ENCODE data around the gene IZUMO2.
A peak's percentile ranks its signal among the peaks of the same experiment; 100 is the strongest.
"Not testable (repeated sequence)": the region's sequence is repeated elsewhere in the genome, so short reads cannot be mapped to it uniquely, and the experiment has no call there.

Gene IZUMO2

GRCh38 chr19:50184196-50184595 lies 21.1 kb upstream of the IZUMO2 start:
- no peak for DNase-seq (ENCODE audit: low read depth in 2 of 2)

GRCh38 chr19:50181121-50181520 lies 18.0 kb upstream of the IZUMO2 start:
- no peak for DNase-seq (ENCODE audit: low read depth in 2 of 2)

GRCh38 chr19:50178859-50179537 lies 15.9 kb upstream of the IZUMO2 start:
- DNase-seq (ENCODE audit: low read depth in 2 of 2) = no peak

- DNase-seq (ENCODE audit: low read depth in 2 of 2) = no peak
These were observed 15.2 kb upstream of the IZUMO2 start for GRCh38 chr19:50178320-50178719.

- DNase-seq (ENCODE audit: low read depth in 2 of 2) = no peak
These were observed 13.7 kb upstream of the IZUMO2 start for GRCh38 chr19:50176775-50177174.

GRCh38 chr19:50175924-50176323 lies 12.8 kb upstream of the IZUMO2 start:
- DNase-seq (ENCODE audit: low read depth in 2 of 2) = no peak

- no peak for DNase-seq (ENCODE audit: low read depth in 2 of 2)
These were observed 11.2 kb upstream of the IZUMO2 start for GRCh38 chr19:50174100-50174793.

GRCh38 chr19:50173127-50173526 lies 10.0 kb upstream of the IZUMO2 start:
- DNase-seq (ENCODE audit: low read depth in 2 of 2) = no peak

- no peak for DNase-seq (ENCODE audit: low read depth in 2 of 2)
These were observed 9.6 kb upstream of the IZUMO2 start for GRCh38 chr19:50172726-50173125.

GRCh38 chr19:50171752-50172151 lies 8.7 kb upstream of the IZUMO2 start:
- no peak for DNase-seq (ENCODE audit: low read depth in 2 of 2)

- DNase-seq (ENCODE audit: low read depth in 2 of 2) = no peak
These were observed 4.2 kb upstream of the IZUMO2 start for GRCh38 chr19:50167314-50167721.

GRCh38 chr19:50159078-50159477 lies 4.0 kb downstream of the IZUMO2 start:
- DNase-seq (ENCODE audit: low read depth in 2 of 2) = no peak

- no peak for DNase-seq (ENCODE audit: low read depth in 2 of 2)
These were observed 4.5 kb downstream of the IZUMO2 start for GRCh38 chr19:50158577-50158976.

GRCh38 chr19:50155520-50156109 lies 7.5 kb downstream of the IZUMO2 start:
- DNase-seq (ENCODE audit: low read depth in 2 of 2) = no peak

GRCh38 chr19:50154529-50154928 lies 8.6 kb downstream of the IZUMO2 start:
- no peak for DNase-seq (ENCODE audit: low read depth in 2 of 2)

GRCh38 chr19:50152578-50152977 lies 10.5 kb downstream of the IZUMO2 start:
- no peak for DNase-seq (ENCODE audit: low read depth in 2 of 2)

GRCh38 chr19:50148528-50148927 lies 14.6 kb downstream of the IZUMO2 start:
- no peak for DNase-seq (ENCODE audit: low read depth in 2 of 2)

GRCh38 chr19:50147462-50148423 lies 15.3 kb downstream of the IZUMO2 start:
- DNase-seq (ENCODE audit: low read depth in 2 of 2) = peak; percentile 51 to 62

GRCh38 chr19:50141921-50142320 lies 21.2 kb downstream of the IZUMO2 start:
- DNase-seq (ENCODE audit: low read depth in 2 of 2) = not testable (repeated sequence)

- DNase-seq (ENCODE audit: low read depth in 2 of 2) = not testable (repeated sequence)
These were observed 22.8 kb downstream of the IZUMO2 start for GRCh38 chr19:50140118-50140845.
